Fibroblast of villous mesenchyme (primary cell): Measurements from ENCODE around the gene MARK3. TPM values are rescaled to one million over a fixed set of nuclear protein-coding genes. Genes with fewer than 3 reads are reported as not detected.
"Not testable (repeated sequence)": the region's sequence is repeated elsewhere in the genome, so short reads cannot be mapped to it uniquely, and the experiment has no call there.

ENCODE experiments used
- DNase-seq: peaks from one replicate; pipeline ENCODE4 v3.0.0-alpha.2; 2010; ENCODE audit warnings: low read depth
- H3K4me3 ChIP-seq: 2 replicates; pipeline ENCODE4 v1.5.1; 2011; ENCODE audit warnings: low read depth, mild to moderate bottlenecking, low read length
- total RNA-seq: library from RNA; depleted of rRNA; stranded (reverse); fragments of >200 nt; gene quantifications from 2 replicates; pipeline ENCODE4 v1.2.3, GENCODE V29; 2012
- TF ChIP-seq, protein P1 (sequence below): IDR thresholded peaks from 2 replicates; pipeline ENCODE4 v1.5.1; 2012; ENCODE audit warnings: low read depth, mild to moderate bottlenecking, low read length; ENCODE audit not compliant: insufficient read depth

MARK3 gene
- total RNA-seq, 1 donor = 108 TPM

DNA sequence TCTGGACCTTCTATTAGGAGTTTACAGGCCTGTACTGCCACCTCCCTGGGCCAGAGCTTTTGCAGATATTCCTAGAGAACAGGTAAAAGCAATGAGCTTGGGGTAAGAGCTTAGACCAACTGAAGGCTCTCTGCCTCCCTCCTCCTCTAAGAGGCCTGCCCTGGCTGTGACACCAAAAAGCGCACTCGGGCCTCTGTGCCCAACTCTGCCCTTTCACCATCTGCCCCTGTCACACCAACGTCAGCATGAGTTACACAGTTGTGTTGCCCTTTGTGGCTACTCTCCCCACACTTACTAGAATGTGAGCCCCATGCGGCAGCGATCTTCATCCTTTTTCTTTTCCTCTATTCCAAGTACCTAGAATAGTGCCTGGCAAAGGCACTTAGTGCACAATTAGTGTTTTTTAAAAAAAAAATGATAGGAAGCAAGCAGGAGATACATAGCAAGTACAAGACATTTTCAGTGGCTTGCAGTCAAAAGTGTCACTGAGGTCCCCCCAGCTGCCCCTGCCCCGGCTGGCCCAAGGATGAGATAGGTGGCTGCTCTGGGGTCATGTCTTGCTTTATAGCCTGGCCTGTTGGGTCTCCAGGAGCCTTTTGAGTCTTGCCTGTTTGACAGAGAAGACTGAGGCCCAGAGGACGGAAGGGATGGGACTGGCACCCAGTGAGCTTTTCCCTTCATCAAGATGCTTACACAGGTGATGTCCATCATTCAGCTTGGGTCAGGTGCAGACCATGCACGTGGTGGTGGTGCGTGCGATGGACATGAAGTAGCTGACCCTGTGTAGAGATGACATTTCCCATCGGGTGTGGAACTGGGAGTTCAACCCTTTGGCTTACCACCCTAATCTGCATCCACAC is 124.9 kb downstream of the MARK3 start:
- TF ChIP-seq, protein P1, sequence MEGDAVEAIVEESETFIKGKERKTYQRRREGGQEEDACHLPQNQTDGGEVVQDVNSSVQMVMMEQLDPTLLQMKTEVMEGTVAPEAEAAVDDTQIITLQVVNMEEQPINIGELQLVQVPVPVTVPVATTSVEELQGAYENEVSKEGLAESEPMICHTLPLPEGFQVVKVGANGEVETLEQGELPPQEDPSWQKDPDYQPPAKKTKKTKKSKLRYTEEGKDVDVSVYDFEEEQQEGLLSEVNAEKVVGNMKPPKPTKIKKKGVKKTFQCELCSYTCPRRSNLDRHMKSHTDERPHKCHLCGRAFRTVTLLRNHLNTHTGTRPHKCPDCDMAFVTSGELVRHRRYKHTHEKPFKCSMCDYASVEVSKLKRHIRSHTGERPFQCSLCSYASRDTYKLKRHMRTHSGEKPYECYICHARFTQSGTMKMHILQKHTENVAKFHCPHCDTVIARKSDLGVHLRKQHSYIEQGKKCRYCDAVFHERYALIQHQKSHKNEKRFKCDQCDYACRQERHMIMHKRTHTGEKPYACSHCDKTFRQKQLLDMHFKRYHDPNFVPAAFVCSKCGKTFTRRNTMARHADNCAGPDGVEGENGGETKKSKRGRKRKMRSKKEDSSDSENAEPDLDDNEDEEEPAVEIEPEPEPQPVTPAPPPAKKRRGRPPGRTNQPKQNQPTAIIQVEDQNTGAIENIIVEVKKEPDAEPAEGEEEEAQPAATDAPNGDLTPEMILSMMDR = no peak
- DNase-seq = no peak
- H3K4me3 ChIP-seq = no peak overlapping the region

DNA sequence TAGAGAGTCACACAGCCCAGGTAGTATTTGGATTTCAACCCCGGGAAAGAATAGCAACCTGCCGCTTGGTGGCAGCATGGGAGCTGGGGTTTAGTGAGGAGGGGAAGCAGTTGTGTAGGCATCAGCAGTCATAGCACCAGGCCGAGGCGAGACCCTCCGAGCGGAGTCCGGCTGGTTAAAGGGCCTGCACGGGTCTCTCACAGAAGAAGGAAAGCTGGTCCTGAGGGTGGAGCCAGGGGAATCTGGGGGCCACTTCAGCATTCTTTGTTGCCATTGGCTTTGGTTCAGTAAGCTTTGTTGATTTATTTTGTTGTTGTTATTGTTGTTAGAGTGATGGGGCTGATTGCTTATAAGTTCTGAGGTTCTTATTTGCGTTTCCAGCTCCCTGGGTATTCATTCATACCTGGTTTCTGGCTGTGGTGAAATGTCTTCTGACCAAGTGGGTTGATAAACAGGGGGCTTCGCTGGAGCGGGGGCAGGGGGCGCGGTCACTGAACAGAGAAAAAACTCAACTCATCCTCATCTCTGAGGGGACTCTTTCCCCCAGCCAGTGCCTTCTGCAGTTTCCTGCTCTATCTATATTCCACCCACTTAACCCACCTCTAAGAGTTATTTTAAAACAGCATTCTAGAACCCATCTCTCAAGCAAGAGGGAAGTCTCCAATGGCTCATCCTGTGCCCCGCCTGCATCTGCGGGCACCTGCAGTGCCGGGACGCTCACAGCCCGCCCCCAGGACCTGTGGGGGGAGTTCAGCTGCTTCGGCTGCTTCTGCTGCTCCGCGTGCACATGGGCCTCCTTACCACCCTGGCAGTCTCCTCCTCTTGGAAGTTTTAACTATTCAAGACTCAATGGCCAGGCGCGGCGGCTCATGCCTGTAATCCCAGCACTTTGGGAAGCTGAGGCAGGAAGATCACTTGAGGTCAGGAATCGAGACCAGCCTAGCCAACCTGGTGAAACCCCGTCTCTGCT is 125.8 kb downstream of the MARK3 start:
- TF ChIP-seq, protein P1 = no peak
- H3K4me3 ChIP-seq = no peak overlapping the region
- DNase-seq = no peak

DNA sequence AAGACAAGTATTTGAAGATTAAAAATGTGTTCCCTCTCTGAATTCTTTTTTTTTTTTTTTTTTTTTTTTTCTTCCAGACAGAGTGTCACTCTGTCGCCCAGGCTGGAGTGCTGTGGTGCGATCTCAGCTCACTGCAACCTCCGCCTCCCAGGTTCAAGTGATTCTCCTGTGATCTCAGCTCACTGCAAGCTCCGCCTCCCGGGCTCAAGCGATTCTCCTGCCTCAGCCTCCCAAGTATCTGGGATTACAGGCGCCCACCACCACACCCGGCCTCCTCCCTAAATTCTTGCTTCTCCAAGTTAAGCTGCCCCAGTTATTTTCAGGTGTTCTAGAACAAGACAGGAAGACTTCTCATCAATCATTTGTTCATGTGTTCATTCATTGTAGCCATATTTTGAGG is 127.0 kb downstream of the MARK3 start:
- not testable (repeated sequence) for DNase-seq, H3K4me3 ChIP-seq

DNA sequence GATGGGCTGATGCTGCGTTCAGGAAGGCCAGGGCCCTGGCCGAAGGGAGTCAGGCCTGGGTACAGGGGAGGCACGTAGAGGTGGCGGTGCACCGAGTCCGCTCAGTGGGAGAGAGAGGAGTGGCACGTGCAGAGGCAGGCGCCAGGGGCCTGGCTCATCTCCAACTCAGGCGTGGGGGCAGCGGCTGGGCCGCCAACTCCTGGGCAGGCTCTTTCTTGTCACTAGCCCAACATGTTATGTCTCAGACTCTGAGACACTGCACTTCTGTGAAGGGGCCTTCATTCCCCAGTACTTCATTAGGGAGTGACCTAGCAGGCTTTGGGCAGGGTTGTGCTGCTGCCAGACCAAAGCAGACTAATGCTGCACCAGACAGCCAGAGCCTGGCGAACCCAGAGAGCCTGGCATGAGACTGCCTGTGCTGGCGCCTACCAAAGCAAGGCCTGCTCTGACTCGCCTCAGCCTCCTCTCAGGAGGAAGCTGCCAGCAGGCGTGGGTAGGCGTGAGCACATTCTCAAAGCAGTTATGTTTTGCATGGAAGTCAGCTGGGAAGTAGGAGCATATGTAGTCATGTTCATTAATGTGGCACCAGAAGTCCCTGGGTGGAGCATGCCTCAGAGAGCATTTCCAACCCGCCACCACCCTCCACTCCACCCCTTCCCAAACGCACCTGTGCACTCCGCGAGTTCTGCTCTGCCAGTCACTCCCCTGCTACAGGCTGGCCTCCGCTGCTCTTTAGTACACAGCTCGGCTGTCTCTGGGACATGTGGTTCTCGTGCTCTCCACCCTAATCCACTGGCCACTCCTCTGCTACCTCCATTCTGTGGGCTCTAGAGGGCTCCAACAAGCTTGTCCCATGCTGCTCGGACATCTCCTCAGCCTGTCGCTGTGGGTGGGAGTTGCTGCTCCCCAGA is 127.7 kb downstream of the MARK3 start:
- no peak for DNase-seq
- TF ChIP-seq, protein P1 = no peak
- no peak overlapping the region for H3K4me3 ChIP-seq

DNA sequence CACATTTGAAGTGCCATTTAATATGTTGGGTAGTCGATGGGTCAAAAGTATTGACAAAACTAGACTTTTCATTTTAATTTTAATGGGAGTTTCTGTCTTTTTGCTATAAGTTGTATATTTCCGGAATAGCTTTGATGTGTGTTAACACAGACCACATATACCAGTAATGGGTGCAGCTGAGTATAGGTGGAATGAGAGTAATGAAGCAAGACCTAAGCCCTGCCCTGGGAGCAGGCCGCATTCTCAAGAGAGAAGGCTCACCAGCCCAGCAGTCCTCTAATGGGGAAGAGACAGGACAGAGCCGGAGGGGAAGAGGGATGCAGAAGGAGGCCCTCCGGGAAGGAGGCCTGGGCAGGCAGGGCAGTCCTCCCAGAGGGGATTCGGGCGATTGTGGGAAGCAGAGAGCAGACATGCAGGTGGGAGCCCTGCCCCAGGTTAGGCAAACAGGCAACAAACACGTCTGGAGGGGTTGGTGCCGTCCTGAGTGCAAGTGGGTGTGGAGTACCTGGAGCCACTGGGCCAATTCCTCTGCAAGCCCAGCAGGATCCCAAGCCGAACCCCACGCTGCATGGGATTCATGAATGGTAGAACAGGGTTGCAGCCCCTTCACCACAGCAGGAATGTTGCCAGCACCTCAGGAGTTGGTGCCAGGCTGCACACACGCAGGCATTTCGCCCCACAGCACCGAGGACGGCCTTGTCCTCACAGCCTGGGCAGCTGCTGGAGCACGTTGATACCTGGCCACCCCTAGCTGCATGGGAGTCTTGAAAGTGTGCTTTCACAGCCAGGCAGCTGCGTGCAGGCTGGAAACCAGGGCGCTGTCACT is 129.6 kb downstream of the MARK3 start:
- H3K4me3 ChIP-seq = no peak overlapping the region
- no peak for DNase-seq
- TF ChIP-seq, protein P1 = no peak

DNA sequence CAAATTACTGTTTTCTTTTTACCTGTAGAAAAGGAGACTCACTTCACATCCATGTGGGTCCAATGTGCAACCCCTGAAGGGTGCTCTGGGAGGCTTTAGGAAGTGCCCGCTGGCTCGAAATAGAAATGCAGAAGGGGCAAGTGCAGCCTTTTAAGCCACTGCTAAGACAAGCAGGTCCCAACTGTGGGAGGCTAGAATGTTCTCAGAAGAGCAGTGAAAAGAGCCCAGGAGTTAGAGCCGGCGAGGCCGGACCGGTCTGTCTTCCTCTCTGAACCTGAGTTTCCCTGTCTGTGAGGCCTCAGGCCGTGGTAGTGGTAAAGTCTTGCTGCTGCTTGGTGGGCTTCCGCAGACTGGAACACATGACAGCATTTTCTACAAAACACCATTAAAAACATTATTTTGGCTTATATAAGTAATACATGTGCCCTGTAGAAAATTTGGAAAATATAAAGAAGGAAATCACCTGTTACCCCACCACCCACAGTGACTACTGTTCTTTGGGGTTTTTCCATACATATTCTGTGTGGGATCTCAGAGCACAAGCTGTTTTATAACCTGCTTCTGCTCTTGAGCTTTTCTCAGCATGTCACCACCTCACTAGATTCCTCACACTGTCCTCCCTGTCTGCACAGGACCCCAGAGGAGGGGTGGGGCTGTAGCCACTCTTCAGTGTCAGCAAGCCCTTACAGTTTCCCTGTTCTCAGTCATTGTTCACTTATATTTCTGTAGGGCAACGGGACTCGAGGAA is 131.4 kb downstream of the MARK3 start:
- TF ChIP-seq, protein P1 = no peak
- DNase-seq = no peak
- H3K4me3 ChIP-seq = no peak overlapping the region
